Nephron (organoid): ENCODE results near the gene MAPKAP1.

Source experiments
- H3K27ac Mint-ChIP-seq, 3 experiments: 2 replicates each; pipeline ENCODE4 v1.8.0; 2020; ENCODE audit warnings: mixed read lengths in 3 of 3, mild to moderate bottlenecking in 2 of 3, moderate library complexity in 1 of 3
- H3K27me3 Mint-ChIP-seq: 2 replicates; pipeline ENCODE4 v1.8.0; 2021; ENCODE audit warnings: low read depth, mild to moderate bottlenecking, moderate library complexity, mixed read lengths
- H3K36me3 Mint-ChIP-seq: 2 replicates; pipeline ENCODE4 v1.8.0; 2020; ENCODE audit warnings: low read depth, mixed read lengths
- H3K4me1 Mint-ChIP-seq: 2 replicates; pipeline ENCODE4 v1.8.0; 2020; ENCODE audit warnings: mixed read lengths
- H3K4me3 Mint-ChIP-seq, 3 experiments: 2 replicates each; pipeline ENCODE4 v1.8.0; 2020; ENCODE audit warnings: mild to moderate bottlenecking in 3 of 3, mixed read lengths in 3 of 3, moderate library complexity in 2 of 3
- H3K9me3 Mint-ChIP-seq: 2 replicates; pipeline ENCODE4 v1.8.0; 2020; ENCODE audit warnings: mixed read lengths
- TF ChIP-seq, protein P1 (sequence below), 3 experiments: fragments of 200-600 bp; sonication (generic); IDR thresholded peaks; one replicate each; pipeline ENCODE4 v1.5.0; 2021; ENCODE audit warnings: antibody characterized with exemption in 3 of 3; ENCODE audit not compliant: unreplicated experiment in 3 of 3

Gene MAPKAP1

GRCh38 chr9:125608489-125609224 is 98.4 kb downstream of the MAPKAP1 start:
- H3K27me3 Mint-ChIP-seq, result no peaks in the 10 kb centered on the region
- no peak overlapping the region for H3K4me3 Mint-ChIP-seq
- H3K9me3 Mint-ChIP-seq, result peaks cover 3% of the 10 kb centered on the region
- no peak overlapping the region for H3K27ac Mint-ChIP-seq
- TF ChIP-seq, protein P1, sequence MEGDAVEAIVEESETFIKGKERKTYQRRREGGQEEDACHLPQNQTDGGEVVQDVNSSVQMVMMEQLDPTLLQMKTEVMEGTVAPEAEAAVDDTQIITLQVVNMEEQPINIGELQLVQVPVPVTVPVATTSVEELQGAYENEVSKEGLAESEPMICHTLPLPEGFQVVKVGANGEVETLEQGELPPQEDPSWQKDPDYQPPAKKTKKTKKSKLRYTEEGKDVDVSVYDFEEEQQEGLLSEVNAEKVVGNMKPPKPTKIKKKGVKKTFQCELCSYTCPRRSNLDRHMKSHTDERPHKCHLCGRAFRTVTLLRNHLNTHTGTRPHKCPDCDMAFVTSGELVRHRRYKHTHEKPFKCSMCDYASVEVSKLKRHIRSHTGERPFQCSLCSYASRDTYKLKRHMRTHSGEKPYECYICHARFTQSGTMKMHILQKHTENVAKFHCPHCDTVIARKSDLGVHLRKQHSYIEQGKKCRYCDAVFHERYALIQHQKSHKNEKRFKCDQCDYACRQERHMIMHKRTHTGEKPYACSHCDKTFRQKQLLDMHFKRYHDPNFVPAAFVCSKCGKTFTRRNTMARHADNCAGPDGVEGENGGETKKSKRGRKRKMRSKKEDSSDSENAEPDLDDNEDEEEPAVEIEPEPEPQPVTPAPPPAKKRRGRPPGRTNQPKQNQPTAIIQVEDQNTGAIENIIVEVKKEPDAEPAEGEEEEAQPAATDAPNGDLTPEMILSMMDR (IDR thresholded peaks at IDR 0.05; ENCODE audit: unreplicated experiment in 3 of 3), result no peak
- no peaks in the 10 kb centered on the region for H3K4me1 Mint-ChIP-seq
- H3K36me3 Mint-ChIP-seq, result peaks cover 7% of the 10 kb centered on the region

GRCh38 chr9:125604196-125604595 is 102.8 kb downstream of the MAPKAP1 start:
- H3K4me1 Mint-ChIP-seq, result no peaks in the 10 kb centered on the region
- TF ChIP-seq, protein P1 (IDR thresholded peaks at IDR 0.05; ENCODE audit: unreplicated experiment in 3 of 3), result no peak

DNA sequence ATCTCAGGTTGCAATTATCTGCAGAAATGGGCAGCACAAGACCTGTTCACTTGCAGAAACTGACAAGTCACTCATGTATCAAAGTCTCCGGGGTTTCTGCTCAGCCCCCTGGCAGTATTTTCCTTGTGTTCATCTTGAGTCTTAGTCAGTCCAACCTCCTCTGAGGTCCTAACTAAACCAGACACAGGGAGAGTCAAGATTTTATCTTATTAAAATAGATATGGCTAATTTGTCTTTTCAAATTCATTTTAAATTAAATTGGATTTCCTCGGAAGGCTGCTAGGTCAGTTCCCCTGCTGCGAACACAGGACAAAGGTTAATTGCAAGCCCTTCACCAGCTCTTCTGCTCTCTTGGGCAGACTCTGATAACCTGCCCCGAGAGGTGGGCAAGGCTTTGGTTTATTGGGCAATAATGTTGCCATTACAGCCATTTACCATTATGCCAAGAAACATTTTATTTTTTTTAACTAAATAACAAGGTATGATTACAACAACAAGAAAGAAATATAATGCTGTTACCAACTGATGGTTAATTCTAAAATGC is 103.5 kb downstream of the MAPKAP1 start:
- Mint-ChIP-seq H3K27me3 (no peaks in the 10 kb centered on the region), H3K27ac (no peak overlapping the region), H3K9me3 (no peaks in the 10 kb centered on the region), H3K4me1 (no peaks in the 10 kb centered on the region), H3K4me3 (no peak overlapping the region), H3K36me3 (no peaks in the 10 kb centered on the region)
- TF ChIP-seq, protein P1 (IDR thresholded peaks at IDR 0.05; ENCODE audit: unreplicated experiment in 3 of 3), result no peak

More at GRCh38 chr9:125604196-125604595, 102.8 kb downstream of the MAPKAP1 start:
- Mint-ChIP-seq H3K27me3 (no peaks in the 10 kb centered on the region), H3K27ac (no peak overlapping the region), H3K9me3 (no peaks in the 10 kb centered on the region), H3K4me3 (no peak overlapping the region), H3K36me3 (no peaks in the 10 kb centered on the region)

DNA sequence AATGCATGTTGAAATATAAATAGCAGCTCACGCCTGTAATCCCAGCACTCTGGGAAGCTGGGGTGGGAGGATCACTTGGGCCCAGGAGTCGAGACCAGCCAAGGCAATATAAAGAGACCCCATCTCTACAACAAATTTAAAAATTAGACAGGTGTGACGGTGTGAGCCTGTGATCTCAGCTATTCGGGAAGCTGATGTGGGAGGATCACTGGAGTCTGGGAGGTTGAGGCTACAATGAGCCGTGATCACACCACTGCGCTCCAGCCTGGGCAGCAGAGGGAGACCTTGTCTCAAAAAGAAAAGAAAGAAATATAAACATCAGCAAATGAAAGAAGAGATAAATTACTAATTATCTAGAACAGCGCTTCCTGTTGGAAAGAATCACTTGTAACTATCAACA is 105.0 kb downstream of the MAPKAP1 start:
- Mint-ChIP-seq H3K36me3 (peaks cover 3% of the 10 kb centered on the region), H3K27me3 (no peaks in the 10 kb centered on the region), H3K4me1 (no peaks in the 10 kb centered on the region), H3K9me3 (no peaks in the 10 kb centered on the region), H3K4me3 (no peak overlapping the region), H3K27ac (no peak overlapping the region)
- TF ChIP-seq, protein P1 (IDR thresholded peaks at IDR 0.05; ENCODE audit: unreplicated experiment in 3 of 3), result peak in 2 of 3 experiments; percentile 12 to 33

- Mint-ChIP-seq H3K36me3 (peaks cover 12% of the 10 kb centered on the region), H3K9me3 (no peaks in the 10 kb centered on the region), H3K27me3 (no peaks in the 10 kb centered on the region), H3K4me3 (no peak overlapping the region), H3K4me1 (no peaks in the 10 kb centered on the region), H3K27ac (no peak overlapping the region)
- TF ChIP-seq, protein P1 (IDR thresholded peaks at IDR 0.05; ENCODE audit: unreplicated experiment in 3 of 3), result no peak
These were observed 106.8 kb downstream of the MAPKAP1 start for GRCh38 chr9:125600194-125600593.

GRCh38 chr9:125594223-125594610 is 112.8 kb downstream of the MAPKAP1 start:
- Mint-ChIP-seq H3K27ac (no peak overlapping the region), H3K27me3 (no peaks in the 10 kb centered on the region), H3K9me3 (no peaks in the 10 kb centered on the region), H3K4me3 (no peak overlapping the region), H3K36me3 (peaks cover 12% of the 10 kb centered on the region), H3K4me1 (peaks cover 6% of the 10 kb centered on the region)
- TF ChIP-seq, protein P1 (IDR thresholded peaks at IDR 0.05; ENCODE audit: unreplicated experiment in 3 of 3), result no peak
